Coronary artery (tissue), 2 donors: ENCODE data around the gene ZBTB37.
"Not testable (repeated sequence)": the region's sequence is repeated elsewhere in the genome, so short reads cannot be mapped to it uniquely, and the experiment has no call there.

Source experiments
- DNase-seq: peaks from one replicate; pipeline ENCODE4 v3.0.0-alpha.2; 2017; ENCODE audit warnings: low spot score
- H3K27ac ChIP-seq, 2 donors: fragments of 200-600 bp; sonication (generic); one replicate each; pipeline ENCODE4 v1.5.1; 2016 to 2019
- H3K4me3 ChIP-seq: fragments of 200-600 bp; sonication (generic); 2 replicates; pipeline ENCODE4 v1.5.1; 2016; ENCODE audit warnings: mild to moderate bottlenecking, moderate library complexity
- TF ChIP-seq, protein P1 (sequence below): fragments of 200-600 bp; sonication (generic); IDR thresholded peaks from one replicate; pipeline ENCODE4 v1.5.1; 2019; ENCODE audit warnings: antibody characterized with exemption

ZBTB37 gene

GRCh38 chr1:173925306-173926242 is 57.4 kb downstream of the ZBTB37 start:
- no peak overlapping the region for H3K27ac ChIP-seq
- TF ChIP-seq, protein P1, sequence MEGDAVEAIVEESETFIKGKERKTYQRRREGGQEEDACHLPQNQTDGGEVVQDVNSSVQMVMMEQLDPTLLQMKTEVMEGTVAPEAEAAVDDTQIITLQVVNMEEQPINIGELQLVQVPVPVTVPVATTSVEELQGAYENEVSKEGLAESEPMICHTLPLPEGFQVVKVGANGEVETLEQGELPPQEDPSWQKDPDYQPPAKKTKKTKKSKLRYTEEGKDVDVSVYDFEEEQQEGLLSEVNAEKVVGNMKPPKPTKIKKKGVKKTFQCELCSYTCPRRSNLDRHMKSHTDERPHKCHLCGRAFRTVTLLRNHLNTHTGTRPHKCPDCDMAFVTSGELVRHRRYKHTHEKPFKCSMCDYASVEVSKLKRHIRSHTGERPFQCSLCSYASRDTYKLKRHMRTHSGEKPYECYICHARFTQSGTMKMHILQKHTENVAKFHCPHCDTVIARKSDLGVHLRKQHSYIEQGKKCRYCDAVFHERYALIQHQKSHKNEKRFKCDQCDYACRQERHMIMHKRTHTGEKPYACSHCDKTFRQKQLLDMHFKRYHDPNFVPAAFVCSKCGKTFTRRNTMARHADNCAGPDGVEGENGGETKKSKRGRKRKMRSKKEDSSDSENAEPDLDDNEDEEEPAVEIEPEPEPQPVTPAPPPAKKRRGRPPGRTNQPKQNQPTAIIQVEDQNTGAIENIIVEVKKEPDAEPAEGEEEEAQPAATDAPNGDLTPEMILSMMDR, result no peak
- DNase-seq, result no peak

GRCh38 chr1:173930541-173930940 is 62.4 kb downstream of the ZBTB37 start:
- not testable (repeated sequence) for H3K4me3 ChIP-seq, DNase-seq

More at GRCh38 chr1:173925306-173926242, 57.4 kb downstream of the ZBTB37 start:
- H3K4me3 ChIP-seq, result no peak overlapping the region

DNA sequence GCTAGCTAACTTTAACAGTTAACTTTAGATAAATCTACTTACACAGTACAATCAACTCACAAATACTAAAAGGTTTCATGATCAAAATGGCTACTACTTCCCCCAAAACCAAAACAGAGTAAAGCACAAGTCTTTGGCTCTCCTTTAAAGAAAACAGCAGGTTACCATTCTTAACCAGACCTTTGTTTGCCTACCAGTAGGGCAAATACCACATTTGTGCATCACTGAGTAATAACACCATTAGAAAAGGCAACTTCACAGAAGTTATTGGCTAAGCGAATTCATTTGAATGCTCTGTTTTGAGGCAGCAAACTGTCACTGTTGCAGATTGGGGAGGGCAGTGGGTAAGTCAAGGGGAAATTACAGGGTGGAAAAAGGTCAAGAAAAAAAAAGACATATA is 66.3 kb downstream of the ZBTB37 start:
- Histone ChIP-seq H3K4me3 (no peak overlapping the region), H3K27ac (no peak overlapping the region)
- no peak for DNase-seq
- TF ChIP-seq, protein P1, result no peak

More at GRCh38 chr1:173930541-173930940, 62.4 kb downstream of the ZBTB37 start:
- not testable (repeated sequence) for H3K27ac ChIP-seq

GRCh38 chr1:173937062-173937461 is 68.9 kb downstream of the ZBTB37 start:
- Histone ChIP-seq H3K27ac (no peak overlapping the region), H3K4me3 (no peak overlapping the region)
- no peak for DNase-seq
- TF ChIP-seq, protein P1, result no peak

- Histone ChIP-seq H3K27ac (no peak overlapping the region), H3K4me3 (no peak overlapping the region)
- TF ChIP-seq, protein P1, result no peak
- DNase-seq, result no peak
Observed at GRCh38 chr1:173946380-173946921, 78.3 kb downstream of the ZBTB37 start.

DNA sequence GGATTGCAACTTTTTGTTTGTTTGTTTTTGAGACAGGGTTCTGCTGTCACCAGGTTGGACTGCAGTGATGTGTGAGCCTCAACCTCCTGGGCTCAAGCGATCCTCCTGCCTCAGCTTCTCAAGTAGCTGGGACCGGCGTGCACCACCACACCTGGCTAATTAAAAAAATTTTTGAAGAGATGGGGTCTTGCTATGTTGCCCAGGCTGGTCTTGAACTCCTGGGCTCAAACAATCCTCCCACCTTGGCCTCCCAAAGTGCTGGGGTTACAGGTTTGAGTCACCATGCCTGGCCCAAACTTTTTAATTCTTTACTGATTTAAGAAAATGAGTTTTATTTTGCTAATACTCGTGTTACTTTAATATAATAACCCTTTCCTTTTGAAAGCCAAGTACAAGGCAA is 80.4 kb downstream of the ZBTB37 start:
- Histone ChIP-seq H3K27ac (no peak overlapping the region), H3K4me3 (no peak overlapping the region)
- TF ChIP-seq, protein P1, result no peak
- DNase-seq, result no peak
